SU-DHL-6 (cell line): Measurements from ENCODE around the gene KRTAP5-2.

Source experiments
- CTCF ChIP-seq: fragments of 200-600 bp; sonication (generic); IDR thresholded peaks from one replicate; pipeline ENCODE4 v1.5.1; 2017; ENCODE audit warnings: antibody characterized with exemption, mild to moderate bottlenecking, low read length, moderate library complexity; ENCODE audit not compliant: insufficient read depth, poor library complexity, severe bottlenecking
- EZH2phosphoT487 ChIP-seq: fragments of 200-600 bp; sonication (generic), shearing (Covaris generic); conservative IDR thresholded peaks from 2 replicates; pipeline ENCODE4 v1.6.1; 2018; ENCODE audit warnings: mild to moderate bottlenecking, antibody characterized with exemption, low read length, moderate library complexity, mixed read lengths

DNA sequence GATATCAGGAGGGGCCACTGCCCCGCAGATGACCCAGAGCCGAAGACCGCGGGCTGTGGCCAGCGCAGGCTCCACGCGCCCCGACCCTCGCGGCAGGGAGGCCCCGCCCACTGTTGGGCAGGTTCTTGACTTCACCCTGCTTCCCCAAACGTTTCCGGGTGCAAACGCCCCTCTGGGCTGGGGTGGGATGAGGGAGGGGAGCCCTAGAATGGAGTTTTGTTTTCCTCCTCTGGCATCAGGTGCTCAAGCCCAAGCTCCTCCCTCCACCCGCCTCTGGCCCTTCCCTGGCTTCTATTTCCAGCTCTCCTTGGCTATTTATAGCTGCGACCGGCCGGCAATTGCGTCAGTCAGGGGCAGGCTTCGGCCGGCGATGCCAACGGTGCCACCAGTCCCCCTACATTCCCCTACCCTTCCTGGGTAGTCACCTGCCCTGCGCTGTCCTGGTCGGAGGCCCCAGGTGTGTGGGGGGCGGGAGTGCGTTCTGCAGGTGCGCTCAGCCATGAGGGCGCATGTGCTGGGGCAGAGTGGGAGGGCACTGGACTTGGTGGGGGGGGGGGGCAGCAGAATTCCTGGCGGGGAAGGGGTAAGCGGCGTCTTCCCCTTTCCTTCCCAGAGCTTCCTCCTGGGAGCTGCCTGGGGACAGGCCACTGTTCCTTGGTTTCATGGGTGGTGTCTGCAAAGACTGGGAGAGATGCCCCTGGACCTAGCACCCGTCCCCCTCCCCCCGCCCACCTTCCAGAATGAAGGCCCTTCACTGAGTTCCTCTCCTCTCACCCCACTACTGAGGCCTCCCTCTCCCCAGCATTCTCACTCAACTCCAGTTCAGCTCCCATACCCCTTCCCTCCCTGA, 49.6 kb downstream of the KRTAP5-2 start:
- no peak for TF ChIP-seq CTCF
- TF ChIP-seq EZH2phosphoT487, result no peak
